HG03469 (cell line): ENCODE data around the gene HOXC11.

Source experiments
- ATAC-seq: cut with Tn5 transposase; IDR thresholded peaks from one replicate; pipeline ENCODE4 v1.9.1; 2021; ENCODE audit warnings: mild to moderate bottlenecking, moderate library complexity, moderate number of reproducible peaks; ENCODE audit not compliant: unreplicated experiment

HOXC11 gene

GRCh38 chr12:53971686-53972085, 1.2 kb upstream of the HOXC11 start:
- no peak for ATAC-seq

- no peak for ATAC-seq
Measured at GRCh38 chr12:53972152-53972702, 699 bp upstream of the HOXC11 start.

- no peak for ATAC-seq
Measured at GRCh38 chr12:53973236-53974042, 513 bp downstream of the HOXC11 start.

GRCh38 chr12:53974084-53975063, 1.4 kb downstream of the HOXC11 start, which contains the start of gene HOTAIR:
TSS of gene HOTAIR (minus strand) at chr12:53974954.
- ATAC-seq, result no peak

- no peak for ATAC-seq
Measured at GRCh38 chr12:53975064-53975471, 2.1 kb downstream of the HOXC11 start.

- no peak for ATAC-seq
Measured at GRCh38 chr12:53975479-53976152, 2.7 kb downstream of the HOXC11 start.

- ATAC-seq, result no peak
Measured at GRCh38 chr12:53976172-53976822, 3.4 kb downstream of the HOXC11 start.

GRCh38 chr12:53976823-53977595, 4.1 kb downstream of the HOXC11 start:
- ATAC-seq, result no peak

GRCh38 chr12:53977596-53978445, 4.9 kb downstream of the HOXC11 start:
- no peak for ATAC-seq

GRCh38 chr12:53978477-53979356, 5.8 kb downstream of the HOXC11 start:
- ATAC-seq, result no peak

- ATAC-seq, result no peak
Measured at GRCh38 chr12:53980104-53980801, 7.3 kb downstream of the HOXC11 start.

GRCh38 chr12:53980802-53981496, 8.0 kb downstream of the HOXC11 start:
- no peak for ATAC-seq

GRCh38 chr12:53981634-53982565, 9.0 kb downstream of the HOXC11 start:
- ATAC-seq, result no peak

GRCh38 chr12:53982648-53983567, 10.0 kb downstream of the HOXC11 start:
- no peak for ATAC-seq
